DND-41 (cell line): Measurements from ENCODE around the gene MTOR.

Experiments used
- EZH2 ChIP-seq: IDR thresholded peaks from 3 replicates; pipeline ENCODE4 v1.6.1; 2012; ENCODE audit warnings: borderline replicate concordance, low read depth, mild to moderate bottlenecking, moderate library complexity, low read length, inconsistent platforms; ENCODE audit not compliant: severe bottlenecking
- TF ChIP-seq, protein P1 (sequence below): IDR thresholded peaks from 2 replicates; pipeline ENCODE4 v1.5.1; 2012; ENCODE audit warnings: borderline replicate concordance, low read length, moderate library complexity, mild to moderate bottlenecking; ENCODE audit not compliant: poor library complexity, severe bottlenecking; ENCODE audit errors: extremely low read depth

DNA sequence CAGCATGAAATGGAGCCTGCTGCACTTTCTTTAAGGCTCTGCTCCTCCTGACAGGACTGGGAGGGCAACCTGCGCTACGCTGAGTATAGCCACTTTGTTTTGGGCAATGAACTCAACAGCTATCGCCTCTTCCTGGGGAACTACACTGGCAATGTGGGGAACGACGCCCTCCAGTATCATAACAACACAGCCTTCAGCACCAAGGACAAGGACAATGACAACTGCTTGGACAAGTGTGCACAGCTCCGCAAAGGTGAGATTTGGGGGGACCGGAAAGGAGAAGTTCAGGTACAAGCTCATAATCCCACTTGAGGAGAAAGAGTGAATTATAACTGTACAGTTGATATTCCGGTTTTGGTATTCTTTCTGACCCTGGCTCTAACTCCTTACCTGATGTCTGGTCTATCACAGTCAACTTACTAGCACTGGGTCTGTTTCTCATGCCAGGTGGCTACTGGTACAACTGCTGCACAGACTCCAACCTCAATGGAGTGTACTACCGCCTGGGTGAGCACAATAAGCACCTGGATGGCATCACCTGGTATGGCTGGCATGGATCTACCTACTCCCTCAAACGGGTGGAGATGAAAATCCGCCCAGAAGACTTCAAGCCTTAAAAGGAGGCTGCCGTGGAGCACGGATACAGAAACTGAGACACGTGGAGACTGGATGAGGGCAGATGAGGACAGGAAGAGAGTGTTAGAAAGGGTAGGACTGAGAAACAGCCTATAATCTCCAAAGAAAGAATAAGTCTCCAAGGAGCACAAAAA lies 67.8 kb downstream of the MTOR start:
- TF ChIP-seq, protein P1, sequence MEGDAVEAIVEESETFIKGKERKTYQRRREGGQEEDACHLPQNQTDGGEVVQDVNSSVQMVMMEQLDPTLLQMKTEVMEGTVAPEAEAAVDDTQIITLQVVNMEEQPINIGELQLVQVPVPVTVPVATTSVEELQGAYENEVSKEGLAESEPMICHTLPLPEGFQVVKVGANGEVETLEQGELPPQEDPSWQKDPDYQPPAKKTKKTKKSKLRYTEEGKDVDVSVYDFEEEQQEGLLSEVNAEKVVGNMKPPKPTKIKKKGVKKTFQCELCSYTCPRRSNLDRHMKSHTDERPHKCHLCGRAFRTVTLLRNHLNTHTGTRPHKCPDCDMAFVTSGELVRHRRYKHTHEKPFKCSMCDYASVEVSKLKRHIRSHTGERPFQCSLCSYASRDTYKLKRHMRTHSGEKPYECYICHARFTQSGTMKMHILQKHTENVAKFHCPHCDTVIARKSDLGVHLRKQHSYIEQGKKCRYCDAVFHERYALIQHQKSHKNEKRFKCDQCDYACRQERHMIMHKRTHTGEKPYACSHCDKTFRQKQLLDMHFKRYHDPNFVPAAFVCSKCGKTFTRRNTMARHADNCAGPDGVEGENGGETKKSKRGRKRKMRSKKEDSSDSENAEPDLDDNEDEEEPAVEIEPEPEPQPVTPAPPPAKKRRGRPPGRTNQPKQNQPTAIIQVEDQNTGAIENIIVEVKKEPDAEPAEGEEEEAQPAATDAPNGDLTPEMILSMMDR = no peak
- no peak for TF ChIP-seq EZH2
